Adipose tissue (tissue), 3 donors: ENCODE data around the gene JMJD6. TPM values are rescaled to one million over a fixed set of nuclear protein-coding genes. Genes with fewer than 3 reads are reported as not detected.
"Not testable (repeated sequence)": the region's sequence is repeated elsewhere in the genome, so short reads cannot be mapped to it uniquely, and the experiment has no call there.

ENCODE experiments used
- H3K27ac ChIP-seq: one replicate; pipeline ENCODE4 v1.5.1; 2013; ENCODE audit warnings: low read depth, low read length
- WGBS, 3 donors: extraction: QIAGEN DNeasy Blood & Tissue Kit; methylation state at CpG; one replicate each; pipeline ENCODE4 v1.1.7; 2013; 5-methylcytosine and 5-hydroxymethylcytosine counted together
- polyA plus RNA-seq, 3 donors: library from polyadenylated mRNA; stranded (reverse); fragments of 200-250 nt; gene quantifications; one replicate each; pipeline ENCODE4 v1.2.3, GENCODE V29; 2013
- donor health status: healthy with polysubstance abuse.
- donor health status: Bipolar disorder and iron deficiency.
- donor health status: healthy.

JMJD6 gene
- 10 to 100 TPM; 19.3 to 51.5 (median 32.4) TPM for polyA plus RNA-seq

GRCh38 chr17:76726231-76726775 lies at the start of gene JMJD6:
TSS of gene JMJD6 (minus strand) at chr17:76726606. CDS start at chr17:76726475, 131 bp downstream.
- 0 to 1% (median 0%) methylated on average over 59 to 60 of the region's 60 CpGs for WGBS, 3 donors
- H3K27ac ChIP-seq = peak within 1 kb of the TSS; percentile 98

GRCh38 chr17:76775021-76775600 lies 48.7 kb upstream of the JMJD6 start:
- H3K27ac ChIP-seq = no peak overlapping the region
- WGBS, 3 donors = 81 to 86% (median 83%) methylated on average over 10 of the region's 10 CpGs

GRCh38 chr17:76772842-76773525 lies 46.6 kb upstream of the JMJD6 start:
- WGBS, 3 donors = 61 to 72% (median 61%) methylated on average over 6 of the region's 6 CpGs
- H3K27ac ChIP-seq = no peak overlapping the region

GRCh38 chr17:76758570-76758969 lies 32.2 kb upstream of the JMJD6 start:
- H3K27ac ChIP-seq = no peak overlapping the region
- WGBS, 3 donors = 95 to 98% (median 97%) methylated on average over 3 of the region's 3 CpGs

- 93 to 97% (median 93%) methylated on average over 5 of the region's 5 CpGs for WGBS, 3 donors
- H3K27ac ChIP-seq = no peak overlapping the region
These were observed 30.9 kb upstream of the JMJD6 start for GRCh38 chr17:76757256-76757655.

- H3K27ac ChIP-seq = no peak overlapping the region
- WGBS, 3 donors = 96 to 99% (median 96%) methylated on average over 2 of the region's 2 CpGs
These were observed 28.9 kb upstream of the JMJD6 start for GRCh38 chr17:76755285-76755684.

- WGBS, 3 donors = 82 to 88% (median 85%) methylated on average over 12 of the region's 12 CpGs
These were observed 26.9 kb upstream of the JMJD6 start for GRCh38 chr17:76753061-76753961.

GRCh38 chr17:76752006-76752405 lies 25.6 kb upstream of the JMJD6 start:
- WGBS, 3 donors = 80 to 93% (median 87%) methylated on average over 4 of the region's 4 CpGs
- no peak overlapping the region for H3K27ac ChIP-seq

More at GRCh38 chr17:76753061-76753961, 26.9 kb upstream of the JMJD6 start:
- no peak overlapping the region for H3K27ac ChIP-seq

GRCh38 chr17:76751416-76751993 lies 25.1 kb upstream of the JMJD6 start:
- WGBS, 3 donors = 88 to 94% (median 91%) methylated on average over 3 of the region's 3 CpGs

GRCh38 chr17:76748657-76749056 lies 22.3 kb upstream of the JMJD6 start:
- H3K27ac ChIP-seq = no peak overlapping the region
- WGBS, 3 donors = 94 to 100% (median 97%) methylated on average over 1 of the region's 1 CpG

More at GRCh38 chr17:76751416-76751993, 25.1 kb upstream of the JMJD6 start:
- H3K27ac ChIP-seq = no peak overlapping the region

GRCh38 chr17:76747716-76748363 lies 21.4 kb upstream of the JMJD6 start:
- no peak overlapping the region for H3K27ac ChIP-seq
- WGBS, 3 donors = 82 to 84% (median 82%) methylated on average over 9 of the region's 9 CpGs

GRCh38 chr17:76745785-76746184 lies 19.4 kb upstream of the JMJD6 start:
- WGBS, 3 donors = 96 to 98% (median 97%) methylated on average over 6 of the region's 6 CpGs
- not testable (repeated sequence) for H3K27ac ChIP-seq

GRCh38 chr17:76744747-76745146 lies 18.3 kb upstream of the JMJD6 start:
- H3K27ac ChIP-seq = no peak overlapping the region
- whole genome bisulfite sequencing, 3 donors = 82 to 100% (median 98%) methylated on average over 2 of the region's 2 CpGs

GRCh38 chr17:76742958-76743357 lies 16.6 kb upstream of the JMJD6 start:
- H3K27ac ChIP-seq = no peak overlapping the region

GRCh38 chr17:76740329-76741118 lies 14.1 kb upstream of the JMJD6 start:
- WGBS, 3 donors = 70 to 80% (median 78%) methylated on average over 5 of the region's 5 CpGs
- no peak overlapping the region for H3K27ac ChIP-seq

- not testable (repeated sequence) for H3K27ac ChIP-seq
- WGBS, 3 donors = 91 to 93% (median 93%) methylated on average over 17 of the region's 17 CpGs
These were observed 13.2 kb upstream of the JMJD6 start for GRCh38 chr17:76739568-76740115.

- H3K27ac ChIP-seq = no peak overlapping the region
- WGBS, 3 donors = 0 to 4% (median 1%) methylated on average over 7 of the region's 7 CpGs
These were observed 12.1 kb upstream of the JMJD6 start for GRCh38 chr17:76738468-76738850.
